Endothelial cell of umbilical vein (primary cell): ENCODE data around the gene PTPN6. TPM values are rescaled to one million over a fixed set of nuclear protein-coding genes. Genes with fewer than 3 reads are reported as not detected.
A peak's percentile ranks its signal among the peaks of the same experiment; 100 is the strongest.

Experiments used
- BruUV-seq: library from RNA; stranded (reverse); fragments of 400-500 nt; replicated peaks from 2 replicates; lab custom pipeline; 2021; lab: Mats Ljungman, UMichigan
- CTCF ChIA-PET: fragments of 300-600, 350-600 bp; sonication (Branson Sonifier 250); formaldehyde crosslinking; loops from one replicate; lab custom pipeline; 2021; ENCODE audit warnings: antibody characterized with exemption, inconsistent platforms; lab: Charles Lee
- POLR2A ChIA-PET: fragments of 300-600, 350-600 bp; sonication (Branson Sonifier 250); formaldehyde crosslinking; loops from one replicate; lab custom pipeline; 2021; ENCODE audit warnings: antibody characterized with exemption, inconsistent platforms; lab: Charles Lee
- DNase-seq: peaks from one replicate; pipeline ENCODE4 v3.0.0-alpha.2; 2011; ENCODE audit warnings: low read depth, low spot score
- FAIRE-seq: peaks from 2 replicates; lab custom pipeline; 2011; peaks lifted over from hg19 to GRCh38; lab: Jason Lieb, UNC
- H2AFZ ChIP-seq: 2 replicates; pipeline ENCODE4 v1.6.0; 2012; ENCODE audit warnings: low read depth, low read length, control low read depth, inconsistent platforms
- H3K27ac ChIP-seq: 2 replicates; pipeline ENCODE4 v1.5.1; 2011; ENCODE audit warnings: low read depth, mild to moderate bottlenecking, control low read depth, low read length, moderate library complexity; ENCODE audit not compliant: insufficient read depth
- H3K27me3 ChIP-seq, 2 experiments: 2 replicates each; pipeline versions ENCODE4 v1.6.0 to v1.6.1; 2011; ENCODE audit warnings: low read length in 2 of 2, mixed read lengths in 1 of 2; ENCODE audit not compliant: control insufficient read depth in 2 of 2, insufficient read depth in 2 of 2
- H3K36me3 ChIP-seq, 2 experiments: 2 replicates in 1 of 2; 3 replicates in 1 of 2; pipeline ENCODE4 v1.5.1; 2011; ENCODE audit warnings: low read length in 2 of 2, mild to moderate bottlenecking in 1 of 2, moderate library complexity in 1 of 2; ENCODE audit not compliant: control insufficient read depth in 2 of 2, insufficient read depth in 2 of 2; ENCODE audit errors: extremely low read depth in 1 of 2
- H3K4me1 ChIP-seq: 3 replicates; pipeline ENCODE4 v1.5.1; 2011; ENCODE audit warnings: mild to moderate bottlenecking, low read length; ENCODE audit not compliant: control insufficient read depth, insufficient read depth; ENCODE audit errors: extremely low read depth
- H3K4me2 ChIP-seq: 2 replicates; pipeline ENCODE4 v1.6.1; 2011; ENCODE audit warnings: low read length, control low read depth, mixed read lengths; ENCODE audit not compliant: insufficient read depth
- H3K4me3 ChIP-seq, 3 experiments: fragments of 200-600 bp in 1 of 3; sonication (generic), shearing (Covaris generic) in 1 of 3; replicated peaks in 1 of 3; 2 replicates each; pipeline ENCODE4 v1.5.1; 2011 to 2016; ENCODE audit warnings: control low read depth in 3 of 3, low read length in 3 of 3, mild to moderate bottlenecking in 2 of 3, inconsistent platforms in 1 of 3, low read depth in 1 of 3, moderate library complexity in 1 of 3; ENCODE audit not compliant: insufficient read depth in 1 of 3
- H3K79me2 ChIP-seq: 2 replicates; pipeline ENCODE4 v1.6.0; 2012; ENCODE audit warnings: low read length, inconsistent platforms; ENCODE audit not compliant: control insufficient read depth, insufficient read depth
- H3K9ac ChIP-seq: replicated peaks from 2 replicates; pipeline ENCODE3; 2011; ENCODE audit warnings: low read length, control low read depth; ENCODE audit not compliant: insufficient read depth; ENCODE audit errors: extremely low read depth
- H3K9me1 ChIP-seq: replicated peaks from 3 replicates; pipeline ENCODE4 v1.6.0; 2011; ENCODE audit warnings: mild to moderate bottlenecking, low read length; ENCODE audit not compliant: control insufficient read depth, insufficient read depth; ENCODE audit errors: extremely low read depth
- H3K9me3 ChIP-seq: replicated peaks from 2 replicates; pipeline ENCODE4 v1.5.1; 2012; ENCODE audit warnings: low read length, inconsistent platforms; ENCODE audit not compliant: control insufficient read depth, insufficient read depth
- H4K20me1 ChIP-seq: replicated peaks from 2 replicates; pipeline ENCODE3; 2011; ENCODE audit warnings: mild to moderate bottlenecking, low read length; ENCODE audit not compliant: control insufficient read depth, insufficient read depth; ENCODE audit errors: extremely low read depth
- EZH2 ChIP-seq: IDR thresholded peaks from 2 replicates; pipeline ENCODE4 v1.6.1; 2012; ENCODE audit warnings: borderline replicate concordance, low read depth, mild to moderate bottlenecking, moderate library complexity, low read length, inconsistent platforms; ENCODE audit not compliant: severe bottlenecking
- FOS ChIP-seq: IDR thresholded peaks from 2 replicates; pipeline ENCODE4 v1.6.1; 2011; ENCODE audit warnings: mild to moderate bottlenecking, low read length, moderate library complexity, borderline replicate concordance; ENCODE audit not compliant: insufficient read depth
- GATA2 ChIP-seq: IDR thresholded peaks from 2 replicates; pipeline ENCODE4 v1.7.0; 2011; ENCODE audit warnings: low read depth, mild to moderate bottlenecking, moderate library complexity, mixed read lengths, low read length; ENCODE audit not compliant: insufficient read length, insufficient read depth
- JUN ChIP-seq: IDR thresholded peaks from 2 replicates; pipeline ENCODE4 v1.6.1; 2011; ENCODE audit warnings: borderline replicate concordance, low read depth; ENCODE audit not compliant: insufficient read length, insufficient read depth
- POLR2A ChIP-seq: IDR thresholded peaks from 2 replicates; pipeline ENCODE4 v1.6.1; 2012; ENCODE audit warnings: low read depth, mild to moderate bottlenecking, control low read depth, low read length
- POLR2AphosphoS5 ChIP-seq: IDR thresholded peaks from 2 replicates; pipeline ENCODE4 v1.6.1; 2012; ENCODE audit warnings: low read depth, mild to moderate bottlenecking, control low read depth, low read length, moderate library complexity; ENCODE audit not compliant: insufficient read depth
- dilution Hi-C: fragments of 300-500 bp; cut with MboI; formaldehyde crosslinking; loops from one replicate; pipeline ENCODE4 v1.15.0; 2019; ENCODE audit warnings: low sequenced_read_pairs; ENCODE audit not compliant: extremely low pct_ligation_motif_present
- intact Hi-C: fragments of 100-400 bp; cut with micrococcal nuclease; formaldehyde crosslinking; loops from one replicate; pipeline ENCODE4 v1.10.0; 2022
- polyA plus RNA-seq, 4 experiments: library from polyadenylated mRNA; depleted of rRNA in 3 of 4; stranded (reverse) in 3 of 4; unstranded in 1 of 4; fragments of >200 nt; gene quantifications; 2 replicates each; pipeline versions ENCODE4 v1.2.1 to v1.2.3, GENCODE V29; 2011 to 2012; ENCODE audit warnings: missing spikeins in 1 of 4
- total RNA-seq: library from RNA; stranded (reverse); gene quantifications from 2 replicates; pipeline ENCODE4 v1.2.3, GENCODE V29; 2021
- TF ChIP-seq, protein P1 (sequence below): IDR thresholded peaks from 2 replicates; pipeline ENCODE4 v1.6.1; 2011; ENCODE audit not compliant: insufficient read depth, insufficient read length
- TF ChIP-seq, protein P2 (sequence below), 2 donors: IDR thresholded peaks; 1 replicate in 1 of 2; 2 replicates in 1 of 2; pipeline ENCODE4 v1.5.1; 2011; ENCODE audit warnings: low read length in 2 of 2, mild to moderate bottlenecking in 2 of 2, moderate library complexity in 2 of 2, control low read depth in 1 of 2, inconsistent platforms in 1 of 2, low read depth in 1 of 2; ENCODE audit not compliant: insufficient read depth in 1 of 2; ENCODE audit errors: extremely low read depth in 1 of 2

Gene PTPN6
- total and polyA plus RNA-seq, 2 donors (not counting 3 experiments of a cell fraction or from before 2014, with no cell fraction given) = 0.25 to 1.6 TPM

- no peak for DNase-seq
- no peak for FAIRE-seq
- no peak overlapping the region for H3K4me2 ChIP-seq
- H2AFZ ChIP-seq = no peak overlapping the region
- H3K36me3 ChIP-seq = peaks cover 20 to 38% of the 10 kb centered on the region in 2 experiments
- H3K9me3 ChIP-seq = no peaks in the 10 kb centered on the region
- no peak overlapping the region for H3K4me3 ChIP-seq
- no peaks in the 10 kb centered on the region for H4K20me1 ChIP-seq
- no peak overlapping the region for H3K9ac ChIP-seq
- H3K79me2 ChIP-seq = no peaks in the 10 kb centered on the region
- H3K27ac ChIP-seq = no peak overlapping the region
- H3K27me3 ChIP-seq = no peaks in the 10 kb centered on the region
- no peak for TF ChIP-seq EZH2
- ChIA-PET POLR2A (no interaction called here), CTCF (no interaction called here)
- H3K4me1 ChIP-seq = no peaks in the 10 kb centered on the region
- intact Hi-C loops (no loop called here), dilution Hi-C loops (no loop called here)
- H3K9me1 ChIP-seq = no peaks in the 10 kb centered on the region
- BruUV-seq = no TSS peak
Observed at GRCh38 chr12:6978611-6979011, 27.5 kb downstream of the PTPN6 start.

GRCh38 chr12:6979021-6979420 is 27.9 kb downstream of the PTPN6 start:
- no peaks in the 10 kb centered on the region for H3K27me3 ChIP-seq
- H3K4me3 ChIP-seq = no peak overlapping the region
- no peaks in the 10 kb centered on the region for H3K9me3 ChIP-seq
- no TSS peak for BruUV-seq
- no peaks in the 10 kb centered on the region for H3K4me1 ChIP-seq
- peak; percentile 1 for TF ChIP-seq POLR2AphosphoS5
- no peak for TF ChIP-seq JUN
- no peak for TF ChIP-seq EZH2
- TF ChIP-seq, protein P1, sequence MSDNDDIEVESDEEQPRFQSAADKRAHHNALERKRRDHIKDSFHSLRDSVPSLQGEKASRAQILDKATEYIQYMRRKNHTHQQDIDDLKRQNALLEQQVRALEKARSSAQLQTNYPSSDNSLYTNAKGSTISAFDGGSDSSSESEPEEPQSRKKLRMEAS = no peak
- no peak for TF ChIP-seq FOS
- no peak for TF ChIP-seq GATA2
- TF ChIP-seq, protein P2, sequence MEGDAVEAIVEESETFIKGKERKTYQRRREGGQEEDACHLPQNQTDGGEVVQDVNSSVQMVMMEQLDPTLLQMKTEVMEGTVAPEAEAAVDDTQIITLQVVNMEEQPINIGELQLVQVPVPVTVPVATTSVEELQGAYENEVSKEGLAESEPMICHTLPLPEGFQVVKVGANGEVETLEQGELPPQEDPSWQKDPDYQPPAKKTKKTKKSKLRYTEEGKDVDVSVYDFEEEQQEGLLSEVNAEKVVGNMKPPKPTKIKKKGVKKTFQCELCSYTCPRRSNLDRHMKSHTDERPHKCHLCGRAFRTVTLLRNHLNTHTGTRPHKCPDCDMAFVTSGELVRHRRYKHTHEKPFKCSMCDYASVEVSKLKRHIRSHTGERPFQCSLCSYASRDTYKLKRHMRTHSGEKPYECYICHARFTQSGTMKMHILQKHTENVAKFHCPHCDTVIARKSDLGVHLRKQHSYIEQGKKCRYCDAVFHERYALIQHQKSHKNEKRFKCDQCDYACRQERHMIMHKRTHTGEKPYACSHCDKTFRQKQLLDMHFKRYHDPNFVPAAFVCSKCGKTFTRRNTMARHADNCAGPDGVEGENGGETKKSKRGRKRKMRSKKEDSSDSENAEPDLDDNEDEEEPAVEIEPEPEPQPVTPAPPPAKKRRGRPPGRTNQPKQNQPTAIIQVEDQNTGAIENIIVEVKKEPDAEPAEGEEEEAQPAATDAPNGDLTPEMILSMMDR (IDR thresholded peaks at IDR 0.05; ENCODE audit: extremely low read depth in 1 of 2, insufficient read depth in 1 of 2, low read depth in 1 of 2, low read length in 2 of 2) = no peak
- TF ChIP-seq POLR2A = no peak
- DNase-seq (no peak), FAIRE-seq (no peak)
- H3K36me3 ChIP-seq = peaks cover 20 to 38% of the 10 kb centered on the region in 2 experiments
- no peaks in the 10 kb centered on the region for H3K9me1 ChIP-seq
- no peak overlapping the region for H3K9ac ChIP-seq
- intact Hi-C loops = no loop called here
- H3K79me2 ChIP-seq = no peaks in the 10 kb centered on the region
- POLR2A ChIA-PET = no interaction called here
- CTCF ChIA-PET = no interaction called here
- H3K27ac ChIP-seq = no peak overlapping the region
- H2AFZ ChIP-seq = no peak overlapping the region
- dilution Hi-C loops = no loop called here
- H3K4me2 ChIP-seq = no peak overlapping the region
- no peaks in the 10 kb centered on the region for H4K20me1 ChIP-seq
